ENCODE data around the gene KLHL22. TPM values are rescaled to one million over a fixed set of nuclear protein-coding genes. Genes with fewer than 3 reads are reported as not detected.

KLHL22 gene
- polyA plus RNA-seq, 1 donor = 34.3 TPM

DNA sequence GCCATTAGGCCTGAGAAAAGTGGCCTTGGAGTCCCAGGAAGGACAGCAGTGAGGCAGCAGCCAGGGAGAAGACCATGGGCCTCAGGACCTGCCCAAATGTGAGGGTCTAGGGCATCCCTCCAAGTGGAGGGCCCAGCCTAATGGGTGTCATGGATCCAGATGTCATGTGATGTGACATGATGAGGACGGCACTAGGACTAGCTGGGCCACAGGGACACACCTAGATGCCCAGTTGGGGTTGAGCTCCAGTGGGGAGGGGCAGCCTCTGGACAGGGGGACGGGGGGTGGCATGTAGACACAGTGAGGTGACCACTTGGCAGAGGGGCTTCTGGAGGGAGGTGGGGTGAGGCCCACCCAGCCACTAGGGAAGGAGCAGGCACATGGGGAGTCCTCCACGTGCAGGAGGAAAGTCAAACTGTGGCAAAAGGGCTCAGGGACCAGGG, 63.3 kb downstream of the KLHL22 start:
- DNase-seq (ENCODE audit: low read depth) = no peak

DNA sequence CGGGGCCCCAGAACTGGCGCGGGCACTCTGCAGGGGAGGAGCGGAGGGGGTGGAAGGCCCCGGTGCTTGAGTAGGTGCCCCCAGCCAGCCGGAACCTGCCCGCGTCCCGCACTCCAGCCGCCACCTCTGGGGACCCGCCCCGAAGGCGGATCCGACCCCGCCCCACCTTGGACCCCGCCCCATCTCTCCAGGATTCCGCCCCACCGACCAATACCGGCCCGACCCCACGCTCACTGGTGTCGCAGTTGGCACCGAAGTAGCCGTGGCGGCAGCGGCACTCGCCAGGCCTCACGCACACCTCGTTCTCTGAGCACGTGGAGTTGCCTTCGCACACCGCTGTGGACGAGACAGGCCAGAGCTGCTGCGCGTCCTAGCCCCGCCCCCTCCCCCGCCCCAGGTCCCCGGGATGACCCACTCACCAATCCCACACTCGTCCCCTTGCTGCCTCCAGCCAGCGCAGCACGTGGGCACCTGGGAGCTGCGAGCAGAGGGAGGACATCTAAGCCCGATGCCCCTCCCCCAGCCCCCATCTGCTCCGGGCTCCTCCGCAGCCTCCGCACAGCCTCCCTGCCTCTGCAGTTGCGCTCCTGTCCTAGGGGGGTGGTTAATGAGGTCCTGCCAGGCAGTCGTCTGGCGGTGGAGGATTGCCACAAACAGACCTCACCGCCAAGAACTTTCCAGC, 63.9 kb downstream of the KLHL22 start:
- DNase-seq (ENCODE audit: low read depth) = no peak

DNA sequence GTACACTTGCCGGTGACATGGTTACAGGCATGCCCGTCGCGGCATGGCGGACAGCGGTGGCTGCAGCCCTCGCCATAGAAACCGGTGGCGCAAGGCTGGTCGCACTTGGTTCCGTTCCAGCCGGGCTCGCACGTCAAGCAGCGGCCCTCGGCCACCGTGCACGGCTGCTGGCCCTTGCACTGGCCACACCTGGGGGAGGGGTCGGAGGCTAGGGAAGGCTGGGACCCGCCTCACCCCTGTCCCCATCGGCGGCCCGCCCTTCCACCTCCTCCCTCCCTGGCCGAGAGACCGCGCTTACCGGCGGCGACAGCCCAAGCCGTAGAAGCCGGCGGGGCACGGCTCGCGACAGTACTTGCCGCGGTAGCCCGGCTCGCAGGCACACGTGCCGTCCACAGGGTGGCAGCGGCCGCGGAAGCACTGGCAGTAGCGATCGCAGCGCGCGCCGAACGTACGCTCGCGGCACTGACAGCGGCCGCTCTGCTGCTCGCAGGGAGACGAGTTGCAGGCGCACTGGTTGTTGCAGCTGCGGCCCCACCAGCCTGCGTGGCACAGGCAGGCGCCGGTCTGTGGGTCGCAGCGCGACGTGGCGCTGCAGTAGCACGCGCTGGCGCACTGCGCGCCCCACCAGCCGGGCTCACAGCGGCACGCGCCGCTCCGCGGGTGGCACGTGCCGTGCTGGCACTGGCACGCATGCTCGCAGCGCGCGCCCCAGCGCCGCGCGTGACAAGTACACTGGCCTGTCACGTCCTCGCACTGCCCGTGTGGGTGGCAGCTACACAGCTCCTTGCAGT, 64.7 kb downstream of the KLHL22 start:
- no peak for DNase-seq (ENCODE audit: low read depth)

DNA sequence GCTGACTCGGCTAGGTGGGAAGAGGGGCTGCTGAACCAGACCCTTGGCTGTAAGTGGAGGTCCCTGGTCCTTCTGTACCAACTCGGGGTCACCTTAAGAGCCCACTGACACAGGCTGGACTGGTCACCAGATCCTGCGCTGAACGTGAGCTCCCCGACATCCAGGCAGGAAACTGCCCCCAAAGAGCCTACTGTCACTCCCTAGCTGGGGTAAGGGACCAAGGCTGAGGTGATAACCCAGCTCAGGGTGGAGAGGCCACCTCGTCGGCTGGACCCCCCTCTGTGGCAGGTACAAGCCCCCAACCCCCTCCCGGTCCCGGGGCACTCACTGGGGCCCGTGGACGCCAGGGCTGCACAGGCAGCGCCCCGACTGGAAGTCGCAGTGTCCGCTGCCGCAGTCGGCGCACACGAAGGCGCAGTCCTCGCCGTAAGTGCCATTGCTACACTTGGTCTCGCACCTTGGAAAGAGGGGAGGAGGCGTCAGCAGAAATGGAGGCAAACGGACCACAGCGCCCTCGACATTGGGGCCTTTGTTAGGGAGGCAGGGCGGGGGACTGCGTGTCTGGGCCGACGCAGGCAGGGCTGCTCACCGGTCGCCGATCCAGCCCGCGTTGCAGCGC, 65.4 kb downstream of the KLHL22 start:
- no peak for DNase-seq (ENCODE audit: low read depth)

DNA sequence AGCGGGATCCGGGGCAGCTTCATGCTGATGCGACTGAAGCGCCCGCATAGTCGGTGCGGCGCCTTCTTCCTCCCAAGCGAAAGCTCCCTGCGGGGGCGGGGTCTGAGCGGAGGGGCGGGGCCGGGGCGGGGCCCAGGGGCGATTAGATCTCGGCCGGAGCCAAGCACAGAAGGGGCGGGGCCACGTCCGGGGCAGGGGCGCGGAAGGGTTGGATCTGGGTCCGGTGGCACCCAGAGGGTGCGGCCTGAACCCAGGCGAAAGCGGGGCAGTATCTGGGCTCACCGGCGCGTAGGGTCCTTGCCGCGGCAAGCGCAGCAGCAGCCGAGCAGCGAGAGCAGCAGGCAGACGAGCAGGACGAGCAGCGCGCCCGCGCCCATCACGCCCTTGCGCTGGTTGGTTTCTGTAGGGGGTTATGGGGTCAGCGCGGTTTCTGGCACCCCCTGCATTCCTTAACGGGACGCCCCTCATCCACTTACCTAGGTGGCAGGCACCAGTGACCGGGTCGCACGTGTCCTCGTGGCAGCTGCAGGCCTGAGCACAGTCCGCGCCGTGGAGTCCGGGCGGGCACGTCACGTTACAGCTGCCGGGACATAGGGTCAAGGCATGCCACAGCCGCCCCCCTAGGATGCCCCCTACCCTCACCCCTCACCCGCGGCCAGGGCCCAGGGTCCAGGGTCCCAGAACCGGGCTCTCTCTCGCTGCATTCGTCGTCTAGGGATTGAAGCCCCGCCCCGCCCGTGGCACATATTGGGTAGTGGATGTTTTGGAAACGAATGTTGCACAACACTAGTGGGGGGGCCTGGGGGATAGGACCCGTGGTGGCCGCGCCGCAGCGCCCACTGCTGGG, 66.1 kb downstream of the KLHL22 start:
- no peak for DNase-seq (ENCODE audit: low read depth)

DNA sequence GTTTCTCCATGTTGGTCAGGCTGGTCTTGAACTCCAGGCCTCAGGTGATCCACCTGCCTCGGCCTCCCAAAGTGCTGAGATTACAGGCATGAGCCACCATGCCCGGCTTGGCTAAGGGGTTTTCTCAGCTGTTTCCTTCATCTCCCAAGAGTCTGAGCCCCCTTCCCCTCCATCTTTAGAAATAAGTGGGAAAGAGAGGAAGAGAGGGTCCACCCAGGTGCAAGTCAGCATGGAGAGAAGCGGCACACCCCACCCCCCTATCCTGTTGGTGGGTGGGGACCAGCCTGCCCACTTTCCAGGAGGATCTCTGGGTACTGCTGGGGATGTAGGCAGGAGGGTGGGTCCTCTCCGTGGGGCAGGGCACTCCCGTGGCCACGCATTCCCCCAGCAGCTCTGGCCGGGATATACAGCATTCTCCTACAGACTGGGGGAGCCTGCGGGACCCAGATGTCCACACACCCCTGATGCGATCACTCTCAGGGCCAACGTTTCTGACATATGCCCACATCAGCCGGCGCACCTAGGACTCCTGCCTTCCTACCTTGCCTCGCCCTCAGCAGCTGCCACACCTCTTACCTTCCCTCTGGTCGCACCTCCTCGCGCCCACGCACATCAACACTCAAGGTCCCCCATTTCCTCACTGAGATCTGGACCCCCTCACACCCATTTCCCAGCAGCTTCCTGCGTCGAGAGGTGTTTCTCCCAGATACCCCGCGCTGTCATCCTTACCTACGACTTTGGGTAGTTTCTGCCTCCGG, 66.9 kb downstream of the KLHL22 start:
- DNase-seq (ENCODE audit: low read depth) = no peak

DNA sequence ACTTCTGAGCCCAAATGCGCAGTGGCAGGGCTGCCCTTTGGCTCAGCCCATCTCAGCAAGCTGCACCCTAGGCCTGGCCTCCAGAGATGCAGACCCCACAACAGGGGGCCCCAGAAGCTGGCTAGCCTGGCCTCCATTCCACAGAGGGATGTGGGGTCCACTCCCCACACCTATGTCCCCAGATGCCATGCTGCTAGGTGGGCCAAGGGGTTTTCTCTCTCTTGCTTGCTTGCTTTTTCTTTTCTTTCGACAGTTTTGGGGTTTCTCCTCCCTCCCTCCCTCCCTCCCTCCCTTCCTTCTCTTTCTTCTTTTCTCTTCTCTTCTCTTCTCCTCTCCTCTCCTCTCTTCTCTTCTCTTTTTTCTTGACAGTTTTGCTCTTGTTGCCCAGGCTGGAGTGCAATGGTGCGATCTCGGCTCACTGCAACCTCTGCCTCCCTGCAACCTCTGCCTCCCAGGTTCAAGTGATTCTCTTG, 67.6 kb downstream of the KLHL22 start:
- no peak for DNase-seq (ENCODE audit: low read depth)

DNA sequence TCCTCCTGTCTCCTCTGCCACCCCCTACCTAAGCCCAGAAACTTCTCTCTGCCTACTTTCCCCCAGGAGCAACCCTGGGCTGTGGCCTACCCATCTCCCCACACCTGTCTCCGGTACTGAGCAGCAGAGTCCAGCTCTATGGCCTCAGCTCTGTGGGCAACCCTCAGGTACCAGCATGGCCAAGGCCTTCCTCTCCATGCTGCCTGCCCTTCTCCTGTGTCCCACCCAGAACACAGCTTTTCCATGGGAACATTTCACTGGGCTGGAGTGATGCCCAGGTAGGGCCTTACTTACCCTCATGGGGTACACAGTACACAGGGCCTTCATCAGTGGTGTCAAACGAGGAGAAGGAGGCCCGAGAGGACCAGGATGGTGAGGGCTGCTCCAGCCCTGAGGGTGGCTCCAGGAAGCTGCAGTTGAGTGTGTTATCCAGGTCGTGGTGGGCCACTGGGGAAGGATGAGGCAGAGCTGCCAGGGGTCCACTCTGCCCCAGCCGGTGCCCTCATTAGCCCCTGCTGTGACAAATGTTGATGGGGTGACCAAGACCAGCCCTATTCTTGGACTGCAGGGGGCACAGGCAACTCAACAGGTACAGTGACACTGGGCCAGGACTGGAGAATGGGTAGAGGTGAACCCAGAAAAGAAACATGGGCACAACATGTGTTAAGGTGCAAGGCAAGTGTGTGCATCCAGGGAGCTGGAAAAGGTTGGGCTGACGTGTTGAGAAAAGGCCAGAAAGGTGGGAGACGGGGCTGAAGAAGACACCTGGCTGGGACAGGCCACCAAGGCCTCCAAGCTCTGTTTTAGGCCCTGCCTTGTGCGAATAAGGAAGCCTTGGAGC, 68.3 kb downstream of the KLHL22 start:
- DNase-seq (ENCODE audit: low read depth) = no peak

DNA sequence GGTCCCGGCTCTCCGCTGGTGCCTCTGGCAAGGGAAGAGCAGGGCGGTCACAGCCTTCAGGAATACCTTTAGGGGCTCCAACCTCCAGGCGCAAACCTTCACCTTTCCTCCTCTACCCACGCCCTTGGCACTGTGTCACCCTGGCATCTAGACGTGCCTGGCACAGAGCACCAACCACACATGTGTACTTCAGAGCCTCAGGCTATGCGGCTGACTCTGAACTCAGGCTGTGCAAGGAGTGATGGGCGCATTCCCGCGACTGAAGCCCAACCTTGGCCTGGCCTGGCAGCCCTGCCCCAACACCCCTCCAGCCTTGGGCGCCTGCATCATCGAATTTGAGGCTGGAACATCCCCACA, 69.4 kb downstream of the KLHL22 start:
- DNase-seq (ENCODE audit: low read depth) = no peak

DNA sequence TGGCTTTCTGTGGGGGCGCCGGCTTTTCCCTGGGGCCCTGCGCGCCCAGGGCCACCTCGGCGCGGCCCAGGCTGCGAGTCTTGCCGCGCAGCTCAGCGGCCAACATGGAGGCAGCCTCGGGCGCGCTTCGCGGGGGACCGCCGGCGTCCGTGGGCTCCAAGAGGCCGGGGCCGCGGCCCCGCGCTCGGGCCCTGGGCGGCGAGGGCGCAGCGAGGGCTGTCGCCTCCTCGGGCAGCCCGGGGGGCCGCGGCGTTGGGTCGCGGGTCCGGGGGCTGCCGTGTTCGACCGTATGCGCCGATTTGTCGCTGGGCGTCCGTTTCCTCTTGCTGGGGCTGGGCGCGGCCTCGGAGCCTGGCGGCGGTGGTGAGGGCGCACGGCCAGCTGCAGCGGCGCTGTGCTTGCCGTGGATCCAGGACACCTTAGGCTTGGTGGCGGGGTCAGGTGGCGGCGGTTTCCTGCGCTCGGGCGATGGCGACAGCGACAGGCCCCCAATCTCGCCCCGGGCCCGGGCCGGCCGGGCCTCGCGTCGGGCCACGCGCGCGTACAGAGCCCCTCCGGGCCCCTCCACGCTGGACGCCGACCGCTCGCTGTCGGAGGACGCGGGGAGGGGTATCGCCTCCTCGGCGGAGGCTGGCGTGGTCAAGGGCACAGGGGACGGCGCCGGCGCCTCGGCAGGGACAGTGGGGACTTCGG, 69.9 kb downstream of the KLHL22 start:
- no peak for DNase-seq (ENCODE audit: low read depth)

DNA sequence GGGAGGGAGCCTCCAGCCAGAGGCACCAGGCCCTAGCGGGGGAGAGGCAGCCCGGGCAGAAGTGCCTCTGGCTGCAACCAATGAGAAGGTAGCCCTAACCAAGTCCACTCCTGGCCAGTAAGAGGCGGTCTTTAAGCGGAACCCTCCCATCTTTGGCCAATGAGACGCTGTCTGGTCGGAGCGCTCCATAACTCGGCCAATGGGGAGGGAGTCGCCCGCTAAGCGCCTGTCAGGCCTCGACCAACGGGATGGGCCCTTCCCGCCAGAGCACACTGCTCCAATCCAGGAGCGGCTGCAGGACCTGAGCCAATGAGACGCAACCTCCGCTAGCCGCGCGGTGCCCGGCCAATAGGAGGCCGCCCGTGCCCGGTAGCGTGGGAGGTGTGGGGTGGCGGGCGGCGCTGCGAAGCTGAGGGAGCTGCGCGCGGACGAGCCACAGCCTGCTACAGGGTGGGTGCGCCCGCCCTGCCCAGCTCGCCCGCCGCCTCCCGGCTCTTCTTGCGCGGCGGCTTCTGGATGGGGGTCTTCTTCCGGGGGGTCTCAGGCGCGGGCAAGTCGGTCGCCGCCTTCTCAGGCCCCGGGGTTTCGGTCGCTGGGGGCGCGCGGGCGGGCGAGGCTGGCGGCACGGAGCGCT, 70.5 kb downstream of the KLHL22 start:
- DNase-seq (ENCODE audit: low read depth) = no peak

DNA sequence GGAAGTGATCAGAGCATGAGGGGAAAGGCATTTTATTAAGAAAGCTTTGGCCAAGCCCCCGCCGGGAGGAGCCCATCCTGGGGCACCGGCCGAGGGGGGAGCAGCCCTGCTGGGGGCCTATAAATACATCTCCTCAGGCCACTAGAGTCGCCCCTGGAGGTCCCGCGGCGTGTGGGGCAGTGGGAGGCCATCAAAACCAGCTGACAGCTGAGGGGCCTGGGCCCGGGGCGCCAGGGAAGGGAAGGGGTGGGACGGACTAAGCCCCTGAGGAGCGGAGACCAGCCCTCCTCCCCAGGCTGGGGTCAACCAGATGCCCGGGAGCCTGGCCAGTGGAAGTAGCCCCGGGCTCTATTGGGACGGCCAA, 71.0 kb downstream of the KLHL22 start:
- no peak for DNase-seq (ENCODE audit: low read depth)

DNA sequence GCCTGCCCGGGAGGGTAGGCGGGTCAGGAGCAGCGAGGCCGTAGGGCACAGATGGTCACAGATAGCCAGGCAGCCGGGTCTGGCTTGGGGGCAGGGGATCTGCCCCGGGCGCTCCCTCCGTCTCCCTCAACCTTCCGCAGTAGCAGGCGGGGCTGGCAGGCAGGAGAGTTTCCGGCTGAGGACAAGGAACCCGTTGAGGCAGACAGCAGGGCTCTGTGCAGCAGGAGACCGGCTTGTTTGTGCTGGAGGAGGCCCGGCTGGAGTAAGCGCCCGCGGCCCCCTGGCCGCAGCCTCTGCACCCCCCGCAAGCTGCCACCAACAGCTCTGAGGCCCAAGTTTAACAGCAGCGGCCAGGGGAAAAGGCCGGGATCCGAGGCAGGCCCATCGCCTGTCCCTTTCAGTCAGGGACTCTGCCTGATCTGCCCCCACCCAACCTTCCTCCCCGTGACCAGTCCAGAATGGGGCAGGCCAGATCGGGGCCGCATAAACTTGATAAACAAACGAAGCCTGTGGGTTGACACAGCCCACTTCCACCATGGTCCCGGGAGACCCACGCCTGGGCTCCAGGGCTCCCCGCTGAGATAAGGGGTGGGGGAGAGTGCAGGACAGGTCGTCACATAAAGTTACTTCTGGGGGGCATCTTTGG, 71.6 kb downstream of the KLHL22 start:
- no peak for DNase-seq (ENCODE audit: low read depth)

DNA sequence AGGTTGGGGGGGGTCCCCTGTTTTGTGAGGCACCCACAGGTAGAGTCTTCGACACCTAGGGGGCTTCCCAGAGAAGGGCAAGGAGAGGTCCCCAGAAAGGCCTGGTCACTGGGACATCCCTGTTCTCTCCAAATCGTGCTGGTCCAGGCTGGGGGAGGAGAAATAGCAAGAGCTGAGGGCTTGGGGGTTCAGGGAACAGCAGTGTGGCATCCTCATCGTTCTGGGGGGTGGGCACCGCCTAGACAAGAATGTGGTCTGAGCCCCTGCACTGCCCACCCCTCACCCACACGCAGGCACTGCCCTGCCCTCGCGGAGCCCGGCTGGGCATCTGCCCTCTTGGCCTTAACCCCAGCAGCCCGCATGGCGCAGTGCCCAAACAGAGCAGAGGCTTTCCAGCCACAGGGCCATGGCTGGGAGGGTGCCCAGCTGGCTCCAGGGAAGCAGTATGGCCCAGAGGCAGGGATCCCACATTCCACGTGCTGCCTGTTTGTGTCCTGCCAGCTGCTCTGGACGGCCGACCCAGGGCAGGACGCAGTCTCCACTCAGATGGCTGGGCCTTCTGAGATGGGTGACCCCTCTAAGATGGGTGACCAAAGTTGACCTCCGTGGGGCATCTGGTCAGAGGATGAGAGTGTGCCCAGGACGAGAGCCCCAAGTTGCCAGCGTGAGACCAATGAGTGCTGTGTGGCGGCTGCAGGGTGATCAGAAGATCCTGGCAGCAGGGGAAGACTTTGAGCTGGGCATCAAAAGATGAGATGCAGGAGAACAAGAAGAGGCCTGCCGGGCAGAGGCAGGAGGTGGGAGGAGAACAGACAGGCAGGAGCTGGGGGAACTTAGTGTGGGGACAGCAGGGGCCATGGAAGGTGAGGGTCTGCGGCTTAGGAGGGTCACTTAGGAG, 72.3 kb downstream of the KLHL22 start:
- DNase-seq (ENCODE audit: low read depth) = no peak

DNA sequence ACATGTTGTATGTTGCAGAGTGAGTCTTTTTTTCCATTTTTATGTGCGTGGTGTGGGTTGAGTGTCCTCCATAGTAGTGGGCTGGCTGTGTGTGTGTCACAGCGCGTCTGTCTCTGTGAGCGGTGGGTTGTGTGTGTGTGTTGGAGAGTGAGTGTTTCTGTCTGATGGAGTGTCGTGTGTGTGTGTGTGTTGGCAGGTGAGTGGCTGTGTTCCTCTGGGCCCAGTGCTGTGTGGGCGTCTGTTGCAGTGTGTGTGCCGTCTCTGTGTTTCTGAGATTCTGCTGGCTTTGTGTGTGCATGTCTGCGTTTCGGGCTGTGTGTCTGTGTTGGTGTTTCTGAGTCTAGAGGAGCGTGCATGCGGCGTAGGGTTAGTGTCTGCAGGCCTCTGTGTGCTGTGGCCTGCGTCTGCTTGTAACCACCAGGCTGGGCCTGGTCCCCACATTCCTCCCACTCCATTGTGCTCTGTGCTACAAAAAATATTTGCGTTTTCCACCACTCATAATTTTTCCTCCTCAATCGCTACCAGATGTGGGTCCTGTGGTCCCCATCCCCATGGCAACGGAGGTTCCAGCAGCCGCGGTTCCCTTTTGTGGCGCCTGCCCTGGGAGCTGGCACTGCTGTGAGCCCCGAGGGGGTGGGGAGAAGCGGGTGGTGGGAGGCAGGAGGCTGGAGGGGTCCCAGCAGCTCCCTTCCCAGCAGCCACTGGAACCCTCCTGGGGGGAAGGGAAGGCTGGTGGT, 73.2 kb downstream of the KLHL22 start:
- DNase-seq (ENCODE audit: low read depth) = peak; percentile 48

DNA sequence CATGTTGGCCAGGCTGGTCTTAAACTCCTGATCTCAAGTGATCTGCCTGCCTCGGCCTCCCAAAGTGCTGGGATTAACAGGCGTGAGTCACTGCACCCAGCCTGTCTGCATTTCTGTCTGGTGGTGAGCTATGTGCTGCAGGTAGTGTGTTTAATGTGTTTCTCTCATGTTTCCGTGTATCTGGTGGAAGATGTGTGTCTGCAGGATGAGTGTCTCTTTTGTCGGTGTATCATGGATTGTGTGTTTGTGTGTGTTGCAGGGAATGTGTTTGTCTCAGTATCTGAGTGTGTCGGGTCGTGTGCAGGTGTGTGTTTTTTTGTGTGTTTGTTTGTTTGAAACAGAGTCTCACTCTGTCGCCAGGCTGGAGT, 74.1 kb downstream of the KLHL22 start:
- DNase-seq (ENCODE audit: low read depth) = no peak

Data from forelimb muscle (tissue), 1 donor.